22Rv1 (cell line): ENCODE measurements around the gene SERTAD1.

Experiments
- H3K27ac ChIP-seq: fragments of 450-650 bp; 2 replicates; pipeline ENCODE4 v1.5.1; 2017
- ZFX ChIP-seq: fragments of 450-650 bp; IDR thresholded peaks from 2 replicates; pipeline ENCODE4 v1.6.1; 2017; ENCODE audit warnings: antibody characterized with exemption, borderline replicate concordance
- TF ChIP-seq, protein P1 (sequence below): fragments of 450-650 bp; IDR thresholded peaks from 2 replicates; pipeline ENCODE4 v1.5.1; 2017; ENCODE audit warnings: mild to moderate bottlenecking

SERTAD1 gene

DNA sequence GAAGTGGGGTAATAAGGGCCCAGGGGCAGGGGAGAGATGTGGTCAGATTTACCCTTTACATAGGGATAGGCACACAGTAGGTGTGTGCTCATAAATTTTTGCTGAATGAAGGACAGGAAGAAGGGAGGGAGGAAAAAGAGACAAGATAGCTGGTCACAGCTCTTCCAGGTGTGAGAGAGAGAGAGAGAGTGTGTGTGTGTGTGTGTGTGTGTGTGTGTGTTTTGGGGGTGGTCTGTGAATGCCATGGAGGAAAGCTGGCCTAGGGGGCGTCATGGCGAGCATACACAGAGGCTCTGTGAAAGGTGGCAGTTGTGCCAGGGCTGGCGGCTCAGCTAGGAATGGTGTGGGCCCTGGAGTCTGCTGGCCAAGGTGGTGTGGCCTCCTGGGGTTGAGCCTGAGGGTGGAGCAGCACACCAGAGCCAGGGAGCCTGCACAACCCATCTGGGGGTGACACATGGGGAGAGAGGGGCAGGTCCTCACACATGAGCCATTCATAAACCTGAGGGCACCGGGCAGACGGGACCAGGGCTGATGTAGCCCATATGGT lies 6.7 kb downstream of the SERTAD1 start:
- no peak for TF ChIP-seq ZFX
- TF ChIP-seq, protein P1, sequence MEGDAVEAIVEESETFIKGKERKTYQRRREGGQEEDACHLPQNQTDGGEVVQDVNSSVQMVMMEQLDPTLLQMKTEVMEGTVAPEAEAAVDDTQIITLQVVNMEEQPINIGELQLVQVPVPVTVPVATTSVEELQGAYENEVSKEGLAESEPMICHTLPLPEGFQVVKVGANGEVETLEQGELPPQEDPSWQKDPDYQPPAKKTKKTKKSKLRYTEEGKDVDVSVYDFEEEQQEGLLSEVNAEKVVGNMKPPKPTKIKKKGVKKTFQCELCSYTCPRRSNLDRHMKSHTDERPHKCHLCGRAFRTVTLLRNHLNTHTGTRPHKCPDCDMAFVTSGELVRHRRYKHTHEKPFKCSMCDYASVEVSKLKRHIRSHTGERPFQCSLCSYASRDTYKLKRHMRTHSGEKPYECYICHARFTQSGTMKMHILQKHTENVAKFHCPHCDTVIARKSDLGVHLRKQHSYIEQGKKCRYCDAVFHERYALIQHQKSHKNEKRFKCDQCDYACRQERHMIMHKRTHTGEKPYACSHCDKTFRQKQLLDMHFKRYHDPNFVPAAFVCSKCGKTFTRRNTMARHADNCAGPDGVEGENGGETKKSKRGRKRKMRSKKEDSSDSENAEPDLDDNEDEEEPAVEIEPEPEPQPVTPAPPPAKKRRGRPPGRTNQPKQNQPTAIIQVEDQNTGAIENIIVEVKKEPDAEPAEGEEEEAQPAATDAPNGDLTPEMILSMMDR = no peak
- H3K27ac ChIP-seq = no peak overlapping the region

DNA sequence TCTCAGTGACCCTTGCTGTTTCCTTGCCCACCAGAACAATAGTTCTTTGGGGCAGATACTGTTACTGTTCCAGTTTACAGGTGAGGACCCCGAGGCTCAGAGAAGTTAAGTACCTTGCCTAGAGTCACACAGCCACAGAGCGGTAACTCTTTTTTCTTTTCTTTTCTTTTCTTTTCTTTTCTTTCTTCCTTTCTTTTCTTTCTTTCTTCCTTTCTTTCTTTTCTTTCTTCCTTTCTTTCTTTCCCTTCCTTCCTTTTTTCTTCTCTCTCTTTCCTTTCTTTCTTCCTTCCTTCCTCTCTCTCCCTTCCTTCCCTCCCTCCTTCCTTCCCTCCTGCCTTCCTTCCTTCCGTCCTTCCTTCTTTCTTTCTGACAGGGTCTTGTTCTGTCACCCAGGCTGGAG lies 7.8 kb downstream of the SERTAD1 start:
- H3K27ac ChIP-seq = no peak overlapping the region

DNA sequence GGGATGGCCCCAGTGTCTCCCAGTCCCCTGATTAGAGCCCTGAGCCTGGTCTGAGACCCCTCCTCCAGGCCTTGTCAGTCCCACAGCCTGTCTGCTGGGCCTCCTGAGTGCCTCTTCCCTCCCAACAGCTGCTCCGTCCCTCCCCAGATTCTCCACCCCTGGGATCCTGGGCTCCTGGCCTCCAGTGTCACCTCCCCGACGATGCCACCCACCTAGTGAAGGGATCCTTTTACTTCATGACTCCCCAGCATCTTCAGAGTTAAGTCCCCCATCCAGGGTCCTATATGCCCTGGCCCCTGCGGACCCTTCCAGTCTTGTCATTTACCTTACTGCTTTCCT lies 8.2 kb downstream of the SERTAD1 start:
- TF ChIP-seq, protein P1 = no peak
- TF ChIP-seq ZFX = no peak
- H3K27ac ChIP-seq = no peak overlapping the region

More for the DNA sequence above, 7.8 kb downstream of the SERTAD1 start:
- TF ChIP-seq ZFX = no peak
- TF ChIP-seq, protein P1 = no peak

DNA sequence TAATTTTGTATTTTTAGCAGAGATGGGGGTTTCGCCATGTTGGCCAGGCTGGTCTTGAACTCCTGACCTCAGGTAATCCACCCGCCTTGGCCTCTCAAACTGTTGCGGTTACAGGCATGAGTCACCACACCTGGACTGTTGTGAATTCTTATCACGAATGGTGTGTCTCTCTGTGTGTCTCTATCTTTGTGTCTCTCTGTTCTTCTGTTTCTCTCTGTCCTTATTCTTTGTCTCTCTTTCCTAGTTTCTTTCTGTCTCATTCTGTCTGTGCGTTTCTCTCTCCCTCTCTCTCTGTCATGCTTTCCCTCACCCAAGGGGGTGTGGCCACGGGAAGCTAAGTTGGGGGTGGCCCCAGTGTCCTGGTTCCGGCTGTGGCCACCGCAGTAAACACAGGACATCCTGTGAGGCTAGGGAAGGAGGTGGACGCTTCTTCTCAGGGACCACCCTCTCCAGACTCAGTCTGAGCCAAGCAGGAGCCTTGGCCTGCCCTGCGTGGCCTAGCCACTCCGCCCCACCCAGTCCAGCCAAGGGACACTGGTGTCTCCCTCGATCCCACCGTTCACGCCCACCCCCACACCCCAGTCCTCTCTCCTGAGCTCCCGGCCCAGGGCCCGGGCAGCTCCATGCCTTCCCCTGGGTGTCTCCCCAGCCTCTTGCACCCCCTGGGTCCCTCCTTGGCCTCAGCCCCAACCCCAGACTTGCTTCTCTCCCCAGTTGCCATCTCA lies 8.7 kb downstream of the SERTAD1 start:
- H3K27ac ChIP-seq = no peak overlapping the region
- TF ChIP-seq ZFX = no peak
- TF ChIP-seq, protein P1 = no peak

DNA sequence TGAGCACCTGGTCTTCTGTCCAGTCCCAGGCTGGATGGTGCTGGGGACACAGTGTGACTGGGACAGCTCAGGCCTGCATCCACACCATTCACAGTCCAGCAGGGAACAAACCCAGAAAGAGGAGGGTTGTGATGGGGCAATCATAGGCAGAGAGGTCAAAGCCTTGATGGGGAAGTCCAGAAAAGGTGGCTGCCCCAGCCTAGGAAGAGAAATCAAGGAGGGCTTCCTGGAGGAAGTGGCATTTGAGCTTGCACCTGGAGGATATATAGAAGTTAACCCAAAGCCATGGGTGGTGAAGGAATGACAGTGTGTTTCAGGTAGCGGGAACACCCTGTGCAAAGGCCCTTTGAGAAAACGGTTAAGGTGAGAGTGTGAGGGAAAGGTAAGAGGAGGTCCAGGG lies 10.0 kb downstream of the SERTAD1 start:
- no peak overlapping the region for H3K27ac ChIP-seq
- TF ChIP-seq, protein P1 = no peak
- no peak for TF ChIP-seq ZFX

DNA sequence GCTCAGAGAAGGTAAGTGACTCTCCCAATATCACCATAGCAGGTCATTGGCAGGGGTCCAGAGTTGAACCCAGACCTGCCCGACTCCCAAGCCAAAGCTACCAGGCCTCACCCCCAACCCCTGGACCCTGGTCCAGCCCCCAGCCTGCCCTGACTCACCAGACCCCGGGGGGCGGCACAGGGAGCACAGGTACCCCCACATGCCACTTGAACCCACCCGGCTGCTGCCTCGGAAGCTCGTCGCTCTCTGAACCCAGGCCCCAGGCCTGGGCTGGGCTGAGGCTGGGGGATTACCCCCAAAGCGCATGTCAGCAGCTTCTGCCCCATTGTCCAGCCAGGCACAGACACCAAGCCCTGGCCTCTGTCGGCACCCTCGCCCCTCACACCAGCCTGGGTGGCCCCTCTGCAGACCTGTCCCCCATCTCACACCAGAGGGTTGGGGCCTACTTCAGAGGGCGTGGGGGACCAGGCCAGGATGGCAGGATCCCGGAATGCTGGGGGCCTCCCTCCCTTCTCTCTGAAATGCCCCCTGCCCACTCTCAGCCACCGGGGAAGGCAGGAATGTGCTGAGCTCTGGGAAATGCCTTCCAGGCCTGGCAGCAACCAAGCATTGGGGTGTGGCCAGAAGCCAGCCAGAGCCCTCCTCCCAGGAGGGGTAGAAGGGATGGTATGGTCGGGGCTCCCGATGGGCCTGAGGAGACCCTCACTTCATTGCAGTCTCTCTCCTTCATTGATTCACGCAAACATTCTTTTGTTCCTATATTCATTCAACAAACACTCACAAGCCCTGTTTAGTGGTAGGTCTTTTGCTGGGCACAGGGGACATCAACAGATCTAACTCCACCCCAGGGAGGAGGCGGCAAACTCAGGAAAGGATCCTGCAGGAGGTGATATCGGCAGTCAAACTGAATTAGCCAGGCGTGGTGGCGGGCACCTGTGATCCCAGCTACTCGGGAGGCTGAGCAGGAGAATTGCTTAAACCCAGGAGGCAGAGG lies 11.0 kb downstream of the SERTAD1 start:
- TF ChIP-seq, protein P1 = no peak
- no peak for TF ChIP-seq ZFX
- no peak overlapping the region for H3K27ac ChIP-seq
